Peyer's patch (tissue), 4 donors: ENCODE data around the gene PTPRE. TPM values are rescaled to one million over a fixed set of nuclear protein-coding genes. Genes with fewer than 3 reads are reported as not detected.

Source experiments
- DNase-seq, 3 donors: peaks; one replicate each; pipeline ENCODE4 v3.0.0-alpha.2; 2017 to 2019
- H3K27ac ChIP-seq, 4 donors: fragments of 200-600 bp; sonication (generic); one replicate each; pipeline ENCODE4 v1.5.1; 2016 to 2019
- H3K27me3 ChIP-seq, 2 donors: fragments of 200-600 bp; sonication (generic); one replicate each; pipeline ENCODE4 v1.5.1; 2019
- H3K36me3 ChIP-seq, 3 donors: fragments of 200-600 bp; sonication (generic); one replicate each; pipeline ENCODE4 v1.5.1; 2016 to 2019
- H3K4me1 ChIP-seq, 4 donors: fragments of 200-600 bp; sonication (generic); one replicate each; pipeline ENCODE4 v1.5.1; 2016 to 2019
- H3K4me3 ChIP-seq, 4 donors: fragments of 200-600 bp; sonication (generic); 1 replicate in 3 of 4; 2 replicates in 1 of 4; pipeline ENCODE4 v1.5.1; 2016 to 2019; ENCODE audit warnings: mild to moderate bottlenecking in 1 of 4
- H3K9me3 ChIP-seq, 4 donors: fragments of 200-600 bp; sonication (generic); one replicate each; pipeline ENCODE4 v1.5.1; 2016 to 2019; ENCODE audit warnings: mild to moderate bottlenecking in 1 of 4
- POLR2A ChIP-seq, 2 donors: fragments of 450-650 bp; IDR thresholded peaks; one replicate each; pipeline ENCODE4 v1.5.1; 2017; ENCODE audit warnings: antibody characterized with exemption in 2 of 2, mild to moderate bottlenecking in 2 of 2, moderate library complexity in 2 of 2
- total RNA-seq, 4 donors: library from RNA; depleted of rRNA; stranded (reverse); fragments of >200 nt; gene quantifications; one replicate each; pipeline ENCODE4 v1.1.0, GENCODE V29; 2016
- TF ChIP-seq, protein P1 (sequence below), 6 experiments: fragments of 450-650 bp in 4 of 6; fragments of 200-600 bp in 2 of 6; sonication (generic) in 1 of 6; IDR thresholded peaks; one replicate each; pipeline ENCODE4 v1.5.1; 2017 to 2019; ENCODE audit warnings: antibody characterized with exemption in 6 of 6, mild to moderate bottlenecking in 3 of 6, moderate library complexity in 1 of 6

The PTPRE gene
- total RNA-seq, 4 donors from 2014 or later = 24.0 to 48.7 (median 35.4) TPM

DNA sequence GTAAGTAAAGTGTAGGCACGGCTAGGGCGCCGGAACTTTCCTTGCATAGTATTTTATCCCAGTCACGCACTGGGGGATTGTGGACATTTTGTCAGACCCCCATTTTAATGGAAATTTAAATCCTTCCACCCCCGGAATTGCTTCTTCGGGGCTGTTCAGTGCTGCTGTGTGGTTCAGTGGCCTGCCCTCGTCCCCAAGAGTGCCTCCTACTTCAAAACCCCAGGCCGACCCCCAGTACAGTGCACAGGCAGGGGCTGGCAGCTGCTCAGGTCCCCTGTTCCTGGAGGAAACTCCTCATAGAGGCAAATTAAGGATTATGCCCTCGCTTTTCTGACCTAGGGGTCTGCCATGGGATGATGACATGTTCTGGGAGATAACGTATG lies 94.5 kb downstream of the PTPRE start:
- Histone ChIP-seq H3K9me3 (no peaks in the 10 kb centered on the region), H3K4me3 (no peak overlapping the region), H3K4me1 (peaks cover 0 to 6% (median 0%) of the 10 kb centered on the region in 4 donors), H3K27me3 (no peaks in the 10 kb centered on the region), H3K36me3 (no peaks in the 10 kb centered on the region), H3K27ac (peak overlapping the region in 1 of 4 donors; percentile 30)
- DNase-seq = peak in 1 of 3 donors; percentile 9
- TF ChIP-seq POLR2A (IDR thresholded peaks at IDR 0.05) = no peak
- TF ChIP-seq, protein P1, sequence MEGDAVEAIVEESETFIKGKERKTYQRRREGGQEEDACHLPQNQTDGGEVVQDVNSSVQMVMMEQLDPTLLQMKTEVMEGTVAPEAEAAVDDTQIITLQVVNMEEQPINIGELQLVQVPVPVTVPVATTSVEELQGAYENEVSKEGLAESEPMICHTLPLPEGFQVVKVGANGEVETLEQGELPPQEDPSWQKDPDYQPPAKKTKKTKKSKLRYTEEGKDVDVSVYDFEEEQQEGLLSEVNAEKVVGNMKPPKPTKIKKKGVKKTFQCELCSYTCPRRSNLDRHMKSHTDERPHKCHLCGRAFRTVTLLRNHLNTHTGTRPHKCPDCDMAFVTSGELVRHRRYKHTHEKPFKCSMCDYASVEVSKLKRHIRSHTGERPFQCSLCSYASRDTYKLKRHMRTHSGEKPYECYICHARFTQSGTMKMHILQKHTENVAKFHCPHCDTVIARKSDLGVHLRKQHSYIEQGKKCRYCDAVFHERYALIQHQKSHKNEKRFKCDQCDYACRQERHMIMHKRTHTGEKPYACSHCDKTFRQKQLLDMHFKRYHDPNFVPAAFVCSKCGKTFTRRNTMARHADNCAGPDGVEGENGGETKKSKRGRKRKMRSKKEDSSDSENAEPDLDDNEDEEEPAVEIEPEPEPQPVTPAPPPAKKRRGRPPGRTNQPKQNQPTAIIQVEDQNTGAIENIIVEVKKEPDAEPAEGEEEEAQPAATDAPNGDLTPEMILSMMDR (IDR thresholded peaks at IDR 0.05) = no peak

DNA sequence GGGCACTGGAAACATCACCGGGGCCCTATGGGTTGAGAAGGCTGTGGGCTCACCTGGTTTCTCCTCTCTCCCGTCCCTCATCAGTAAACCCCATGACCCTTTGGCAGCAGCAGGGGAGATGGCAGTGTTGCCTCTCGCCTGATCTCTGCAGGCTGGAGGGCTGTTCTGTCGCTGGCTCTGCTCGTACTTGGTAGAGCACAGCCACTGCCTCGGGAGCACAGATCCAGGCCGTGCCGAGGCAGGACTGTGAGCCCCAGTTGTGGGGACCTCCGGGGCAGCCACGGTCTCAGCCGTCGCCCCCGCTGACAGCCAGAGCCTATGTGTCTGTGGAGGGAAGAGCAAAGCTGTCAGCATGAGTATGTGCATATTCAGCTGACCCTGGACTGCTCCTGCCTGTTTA lies 94.9 kb downstream of the PTPRE start:
- Histone ChIP-seq H3K36me3 (no peaks in the 10 kb centered on the region), H3K27ac (peak overlapping the region in 1 of 4 donors; percentile 30), H3K4me1 (peaks cover 0 to 4% (median 0%) of the 10 kb centered on the region in 4 donors), H3K9me3 (no peaks in the 10 kb centered on the region), H3K27me3 (no peaks in the 10 kb centered on the region), H3K4me3 (no peak overlapping the region)
- TF ChIP-seq, protein P1 (IDR thresholded peaks at IDR 0.05) = no peak
- TF ChIP-seq POLR2A (IDR thresholded peaks at IDR 0.05) = no peak
- DNase-seq = peak in 1 of 3 donors; percentile 38

DNA sequence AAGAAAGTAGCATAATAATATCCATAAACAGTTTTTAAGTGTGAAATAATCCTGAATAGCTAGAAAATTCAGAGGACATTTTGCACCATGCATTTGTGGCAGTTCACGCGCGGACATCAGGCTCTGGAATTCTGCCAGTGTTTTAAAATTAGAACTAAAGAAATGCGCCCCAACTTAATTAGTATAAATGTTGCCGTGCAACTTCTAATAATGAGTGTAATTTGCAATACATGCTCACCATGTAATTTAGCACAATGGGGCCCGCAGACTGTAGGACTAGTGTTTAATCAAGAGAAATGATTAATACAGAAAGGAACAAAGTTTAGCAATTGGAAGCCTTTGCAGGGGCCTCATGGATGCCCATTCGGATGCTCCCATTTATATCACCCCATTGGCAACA lies 96.6 kb downstream of the PTPRE start:
- Histone ChIP-seq H3K36me3 (no peaks in the 10 kb centered on the region), H3K27me3 (no peaks in the 10 kb centered on the region), H3K9me3 (no peaks in the 10 kb centered on the region), H3K4me3 (no peak overlapping the region), H3K27ac (no peak overlapping the region), H3K4me1 (no peaks in the 10 kb centered on the region)
- peak in 1 of 3 donors; percentile 14 for DNase-seq
- TF ChIP-seq, protein P1 (IDR thresholded peaks at IDR 0.05) = no peak
- no peak for TF ChIP-seq POLR2A (IDR thresholded peaks at IDR 0.05)

DNA sequence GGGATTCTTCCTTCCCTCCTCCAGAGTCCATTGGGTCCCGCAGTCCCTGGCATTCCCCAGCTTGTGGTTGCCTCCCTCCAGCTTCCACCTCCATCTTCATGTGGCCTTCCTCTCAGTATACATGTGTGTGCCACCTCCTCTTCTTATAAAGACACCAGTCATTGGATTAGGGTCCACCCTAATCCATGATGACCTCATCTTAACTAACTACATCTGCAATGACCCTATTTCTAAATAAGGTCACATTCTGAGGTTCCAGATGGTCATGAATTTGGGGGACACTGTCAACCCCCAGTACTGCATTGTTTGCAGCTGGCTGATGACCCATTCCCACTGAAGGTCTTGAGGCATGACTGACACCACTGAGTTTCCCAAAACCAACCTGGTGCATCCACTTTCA lies 99.0 kb downstream of the PTPRE start:
- Histone ChIP-seq H3K27ac (peak overlapping the region in 2 of 4 donors; percentile 31 to 35), H3K4me1 (peaks cover 0 to 5% (median 0%) of the 10 kb centered on the region in 4 donors), H3K9me3 (no peaks in the 10 kb centered on the region), H3K27me3 (no peaks in the 10 kb centered on the region), H3K4me3 (no peak overlapping the region), H3K36me3 (no peaks in the 10 kb centered on the region)
- TF ChIP-seq, protein P1 (IDR thresholded peaks at IDR 0.05) = no peak
- no peak for TF ChIP-seq POLR2A (IDR thresholded peaks at IDR 0.05)
- peak in 1 of 3 donors; percentile 6 for DNase-seq

DNA sequence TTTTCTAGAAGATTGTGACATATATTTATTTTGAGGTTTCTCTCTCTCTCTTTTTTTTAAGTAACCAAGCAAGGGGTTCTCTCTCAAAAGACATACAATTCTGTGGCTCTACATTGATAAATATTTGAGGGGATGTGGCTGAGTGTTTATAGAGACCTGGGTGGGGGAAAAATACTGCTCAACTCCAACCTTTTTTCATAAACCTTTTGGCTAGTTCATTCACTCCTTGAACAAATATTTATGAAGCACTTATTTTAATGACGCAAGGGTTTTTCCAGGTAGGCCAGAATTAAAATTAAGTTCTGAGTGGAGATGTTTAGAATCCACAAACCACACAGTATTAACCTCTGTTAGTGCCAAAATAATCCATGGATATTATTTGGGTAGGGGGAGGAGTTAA lies 100.2 kb downstream of the PTPRE start:
- H3K36me3 ChIP-seq = no peaks in the 10 kb centered on the region
- no peak overlapping the region for H3K4me3 ChIP-seq
- H3K27ac ChIP-seq = no peak overlapping the region
- DNase-seq = no peak
- peaks cover 0 to 9% (median 2%) of the 10 kb centered on the region in 4 donors for H3K4me1 ChIP-seq
- no peaks in the 10 kb centered on the region for H3K9me3 ChIP-seq
- H3K27me3 ChIP-seq = no peaks in the 10 kb centered on the region
- TF ChIP-seq, protein P1 (IDR thresholded peaks at IDR 0.05) = no peak
- TF ChIP-seq POLR2A (IDR thresholded peaks at IDR 0.05) = no peak

DNA sequence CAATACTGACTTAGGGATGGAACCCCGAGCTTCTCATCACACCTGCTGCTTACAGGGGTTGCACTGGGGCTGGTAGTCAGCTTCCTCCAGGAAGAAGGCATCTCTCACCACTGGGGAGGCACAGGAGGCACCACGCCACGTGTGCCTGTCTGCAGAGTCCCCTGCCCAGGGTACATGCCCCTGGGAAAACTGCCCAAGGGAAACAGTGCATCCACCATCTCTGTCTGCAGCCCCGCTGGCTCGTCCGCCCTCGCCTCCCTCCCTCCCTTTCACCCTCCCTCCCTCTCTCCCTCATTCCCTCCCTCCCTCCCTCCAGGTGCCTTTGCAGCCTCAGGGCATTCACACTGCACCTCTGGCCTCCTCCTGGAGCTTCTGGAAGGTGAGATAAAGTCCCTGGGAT lies 101.1 kb downstream of the PTPRE start:
- H3K27me3 ChIP-seq = no peaks in the 10 kb centered on the region
- H3K9me3 ChIP-seq = no peaks in the 10 kb centered on the region
- H3K4me1 ChIP-seq = peaks cover 0 to 9% (median 2%) of the 10 kb centered on the region in 4 donors
- no peak overlapping the region for H3K27ac ChIP-seq
- H3K4me3 ChIP-seq = no peak overlapping the region
- no peaks in the 10 kb centered on the region for H3K36me3 ChIP-seq
- TF ChIP-seq, protein P1 (IDR thresholded peaks at IDR 0.05) = no peak
- no peak for TF ChIP-seq POLR2A (IDR thresholded peaks at IDR 0.05)
- peak in 1 of 3 donors; percentile 28 for DNase-seq
